T-helper 22 cell (primary cell): ENCODE results near the gene ARHGEF38.
"Not testable (repeated sequence)": the region's sequence is repeated elsewhere in the genome, so short reads cannot be mapped to it uniquely, and the experiment has no call there.

Source experiments
- DNase-seq: peaks from one replicate; pipeline ENCODE4 v3.0.0-alpha.2; 2020; ENCODE audit warnings: low read depth

ARHGEF38 gene

GRCh38 chr4:105714071-105714521 is 161.7 kb downstream of the ARHGEF38 start:
- DNase-seq = no peak

DNA sequence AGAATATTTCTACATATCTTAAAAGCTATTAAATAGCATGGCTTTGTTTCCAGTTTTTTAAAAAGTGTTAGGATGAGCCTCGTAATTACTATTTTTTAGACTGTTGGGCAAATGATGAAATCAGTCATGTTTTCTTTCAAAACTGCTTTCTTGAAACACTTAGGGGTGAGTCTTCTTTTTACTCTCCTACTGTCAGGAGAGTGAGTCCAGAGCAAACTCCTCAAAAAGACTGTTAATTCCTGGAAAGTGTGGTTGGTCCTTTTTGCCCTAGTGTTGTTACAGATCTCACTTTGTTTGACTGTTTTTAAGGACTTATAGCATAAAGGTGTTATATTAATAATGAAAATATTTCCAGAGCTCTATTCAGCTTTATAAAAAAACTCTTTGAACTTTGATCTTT is 162.5 kb downstream of the ARHGEF38 start:
- DNase-seq = no peak

GRCh38 chr4:105715692-105716278 is 163.4 kb downstream of the ARHGEF38 start:
- no peak for DNase-seq

- no peak for DNase-seq
Measured at GRCh38 chr4:105719204-105719603, 166.8 kb downstream of the ARHGEF38 start.

GRCh38 chr4:105725623-105726022 is 173.2 kb downstream of the ARHGEF38 start:
- DNase-seq = no peak

DNA sequence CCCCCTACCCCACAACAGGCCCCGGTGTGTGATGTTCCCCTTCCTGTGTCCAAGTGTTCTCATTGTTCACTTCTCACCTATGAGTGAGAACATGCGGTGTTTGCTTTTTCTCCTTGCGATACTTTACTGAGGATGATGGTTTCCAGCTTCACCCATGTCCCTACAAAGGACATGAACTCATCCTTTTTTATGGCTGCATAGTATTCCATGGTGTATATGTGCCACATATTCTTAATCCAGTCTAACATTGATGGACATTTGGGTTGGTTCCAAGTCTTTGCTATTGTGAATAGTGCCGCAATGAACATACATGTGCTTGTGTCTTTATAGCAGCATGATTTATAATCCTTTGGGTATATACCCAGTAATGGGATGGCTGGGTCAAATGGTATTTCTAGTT is 177.5 kb downstream of the ARHGEF38 start:
- DNase-seq = not testable (repeated sequence)
